H1 (cell line): ENCODE data around the gene ATP6V0A1. TPM values are rescaled to one million over a fixed set of nuclear protein-coding genes. Genes with fewer than 3 reads are reported as not detected.

Source experiments
- ASH2L ChIP-seq: fragments of 200-600, 300-600 bp; sonication (generic); IDR thresholded peaks from one replicate; pipeline ENCODE4 v1.7.1; 2017; ENCODE audit warnings: low read length
- ATF3 ChIP-seq: IDR thresholded peaks from 2 replicates; pipeline ENCODE4 v1.6.1; 2011; ENCODE audit warnings: low read depth, mild to moderate bottlenecking, low read length; ENCODE audit not compliant: insufficient read depth
- EP300 ChIP-seq, 2 experiments: IDR thresholded peaks; 1 replicate in 1 of 2; 2 replicates in 1 of 2; pipeline ENCODE4 v1.6.1; 2011 to 2012; ENCODE audit warnings: low read depth in 2 of 2, low read length in 2 of 2, mild to moderate bottlenecking in 2 of 2, borderline replicate concordance in 1 of 2, inconsistent platforms in 1 of 2, moderate library complexity in 1 of 2
- KDM4A ChIP-seq: IDR thresholded peaks from one replicate; pipeline ENCODE4 v1.7.1; 2012; ENCODE audit warnings: low read depth, mild to moderate bottlenecking, moderate library complexity, low read length, inconsistent platforms; ENCODE audit not compliant: severe bottlenecking
- USF2 ChIP-seq: IDR thresholded peaks from 2 replicates; pipeline ENCODE4 v1.6.1; 2011; ENCODE audit warnings: low read length, improper control_type of control experiment
- polyA plus RNA-seq, 7 experiments: library from polyadenylated mRNA; depleted of rRNA in 3 of 7; stranded (reverse) in 5 of 7; unstranded in 2 of 7; fragments of >200 nt in 5 of 7; fragments of 200-250 nt in 2 of 7; gene quantifications; 1 replicate in 5 of 7; 2 replicates in 1 of 7; 4 replicates in 1 of 7; pipeline versions ENCODE4 v1.2.1 to v1.2.3, GENCODE V29; 2011 to 2013; ENCODE audit warnings: missing spikeins in 2 of 7, mixed read lengths in 2 of 7
- total RNA-seq: library from RNA; stranded (reverse); fragmentation: NEBNext Ultra II Directional; extraction: Animal tissue kit (Norgen Biotek cat#: 25700); gene quantifications from 2 replicates; pipeline ENCODE4 v1.2.1, GENCODE V29; 2021

ATP6V0A1 gene
- total and polyA plus RNA-seq, 2 of the 8 experiments (the other 6 are each of a cell fraction or from before 2014, with no cell fraction given), result 55.3 to 63.4 TPM

GRCh38 chr17:42536048-42536371, 77.3 kb downstream of the ATP6V0A1 start, which contains the start of gene NAGLU (continued):
- TF ChIP-seq EP300 (IDR thresholded peaks at IDR 0.05; ENCODE audit: borderline replicate concordance in 1 of 2, low read depth in 2 of 2, low read length in 2 of 2) (no peak), ASH2L (peak; percentile 9), USF2 (peak; percentile 90), KDM4A (peak; percentile 54), ATF3 (peak; percentile 73; the same call in 1 of the 2 replicates)
